KMS-11 (cell line): ENCODE data around the gene BID.
A peak's percentile ranks its signal among the peaks of the same experiment; 100 is the strongest.

Source experiments
- H2AFZ ChIP-seq: fragments of 200-600 bp; sonication (generic); 2 replicates; pipeline ENCODE4 v1.6.1; 2016; ENCODE audit warnings: antibody characterized with exemption, mixed run types, low read depth
- H3K27ac ChIP-seq: fragments of 200-600 bp; sonication (generic); 2 replicates; pipeline ENCODE4 v1.6.1; 2016; ENCODE audit warnings: mild to moderate bottlenecking, mixed run types
- H3K27me3 ChIP-seq: fragments of 200-600 bp; sonication (generic); 2 replicates; pipeline ENCODE4 v1.6.1; 2017; ENCODE audit warnings: mild to moderate bottlenecking, low read depth, mixed run types, moderate library complexity; ENCODE audit not compliant: insufficient read depth
- H3K36me3 ChIP-seq: fragments of 200-600 bp; sonication (generic); 2 replicates; pipeline ENCODE4 v1.6.1; 2017; ENCODE audit warnings: mild to moderate bottlenecking, mixed run types; ENCODE audit not compliant: insufficient read depth
- H3K4me1 ChIP-seq: fragments of 200-600 bp; sonication (generic); 2 replicates; pipeline ENCODE4 v1.6.1; 2016; ENCODE audit warnings: mild to moderate bottlenecking, low read depth, mixed run types; ENCODE audit not compliant: poor library complexity, severe bottlenecking
- H3K4me2 ChIP-seq: fragments of 200-600 bp; sonication (generic); 2 replicates; pipeline ENCODE4 v1.7.0; 2016; ENCODE audit warnings: mild to moderate bottlenecking, mixed run types
- H3K4me3 ChIP-seq: fragments of 200-600 bp; sonication (generic); IDR thresholded peaks from 2 replicates; pipeline ENCODE4 v1.6.1; 2017; ENCODE audit warnings: low read depth, low read length, mixed read lengths; ENCODE audit not compliant: insufficient read depth
- H3K79me2 ChIP-seq: fragments of 200-600 bp; sonication (generic); 2 replicates; pipeline ENCODE4 v1.6.1; 2016; ENCODE audit warnings: low read depth, mixed run types; ENCODE audit not compliant: insufficient read depth
- H3K9ac ChIP-seq: fragments of 200-600 bp; sonication (generic); 2 replicates; pipeline ENCODE4 v1.6.1; 2016; ENCODE audit warnings: mild to moderate bottlenecking, mixed run types
- H4K20me1 ChIP-seq: fragments of 200-600 bp; sonication (generic); 2 replicates; pipeline ENCODE4 v1.6.1; 2016; ENCODE audit warnings: mild to moderate bottlenecking, mixed run types; ENCODE audit not compliant: insufficient read depth
- TF ChIP-seq, protein P1 (sequence below): fragments of 200-600 bp; sonication (generic); conservative IDR thresholded peaks from 2 replicates; pipeline ENCODE4 v1.6.1; 2017; ENCODE audit warnings: low read depth, mild to moderate bottlenecking, antibody characterized with exemption, low read length, moderate library complexity, mixed read lengths

Gene BID

DNA sequence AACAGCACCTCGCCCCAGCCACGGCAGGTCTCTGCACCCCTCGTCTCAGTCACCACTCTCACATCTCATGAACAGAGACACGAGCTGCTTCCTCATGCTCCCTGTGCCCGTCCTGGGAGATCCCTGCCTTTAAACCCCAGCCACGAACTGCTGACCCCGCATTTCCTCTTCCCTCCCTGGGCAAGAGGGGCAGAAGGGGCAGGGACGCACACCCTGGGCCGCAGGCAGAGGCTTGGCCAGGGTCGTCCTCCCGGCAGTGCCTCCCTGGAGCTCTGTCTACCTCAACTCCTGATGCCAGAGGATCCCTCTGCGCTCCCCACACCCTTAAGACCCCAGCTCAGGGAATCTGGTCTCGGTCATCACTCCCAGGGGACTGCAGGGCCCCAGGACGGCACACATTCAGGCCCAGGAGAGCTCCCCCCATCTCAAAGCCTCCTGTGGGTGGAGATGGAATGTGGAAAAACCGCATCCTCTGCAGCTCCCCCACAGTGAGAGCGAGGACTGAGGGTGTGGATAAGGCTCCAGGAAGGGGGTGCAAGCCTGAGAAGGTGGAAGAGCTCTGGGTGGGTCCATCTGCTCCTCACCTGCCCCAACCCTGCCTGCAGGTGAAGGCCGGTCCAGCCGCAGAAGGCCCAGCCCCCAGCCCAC, 1.2 kb downstream of the BID start:
- Histone ChIP-seq H4K20me1 (peaks cover 26% of the 10 kb centered on the region), H2AFZ (no peak overlapping the region), H3K4me1 (peaks cover 48% of the 10 kb centered on the region), H3K36me3 (no peaks in the 10 kb centered on the region), H3K4me3 (no peak overlapping the region), H3K4me2 (peak overlapping the region; percentile 99), H3K27me3 (no peaks in the 10 kb centered on the region), H3K79me2 (peaks cover 67% of the 10 kb centered on the region), H3K9ac (peak overlapping the region; percentile 85), H3K27ac (no peak overlapping the region)
- TF ChIP-seq, protein P1, sequence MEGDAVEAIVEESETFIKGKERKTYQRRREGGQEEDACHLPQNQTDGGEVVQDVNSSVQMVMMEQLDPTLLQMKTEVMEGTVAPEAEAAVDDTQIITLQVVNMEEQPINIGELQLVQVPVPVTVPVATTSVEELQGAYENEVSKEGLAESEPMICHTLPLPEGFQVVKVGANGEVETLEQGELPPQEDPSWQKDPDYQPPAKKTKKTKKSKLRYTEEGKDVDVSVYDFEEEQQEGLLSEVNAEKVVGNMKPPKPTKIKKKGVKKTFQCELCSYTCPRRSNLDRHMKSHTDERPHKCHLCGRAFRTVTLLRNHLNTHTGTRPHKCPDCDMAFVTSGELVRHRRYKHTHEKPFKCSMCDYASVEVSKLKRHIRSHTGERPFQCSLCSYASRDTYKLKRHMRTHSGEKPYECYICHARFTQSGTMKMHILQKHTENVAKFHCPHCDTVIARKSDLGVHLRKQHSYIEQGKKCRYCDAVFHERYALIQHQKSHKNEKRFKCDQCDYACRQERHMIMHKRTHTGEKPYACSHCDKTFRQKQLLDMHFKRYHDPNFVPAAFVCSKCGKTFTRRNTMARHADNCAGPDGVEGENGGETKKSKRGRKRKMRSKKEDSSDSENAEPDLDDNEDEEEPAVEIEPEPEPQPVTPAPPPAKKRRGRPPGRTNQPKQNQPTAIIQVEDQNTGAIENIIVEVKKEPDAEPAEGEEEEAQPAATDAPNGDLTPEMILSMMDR = no peak

DNA sequence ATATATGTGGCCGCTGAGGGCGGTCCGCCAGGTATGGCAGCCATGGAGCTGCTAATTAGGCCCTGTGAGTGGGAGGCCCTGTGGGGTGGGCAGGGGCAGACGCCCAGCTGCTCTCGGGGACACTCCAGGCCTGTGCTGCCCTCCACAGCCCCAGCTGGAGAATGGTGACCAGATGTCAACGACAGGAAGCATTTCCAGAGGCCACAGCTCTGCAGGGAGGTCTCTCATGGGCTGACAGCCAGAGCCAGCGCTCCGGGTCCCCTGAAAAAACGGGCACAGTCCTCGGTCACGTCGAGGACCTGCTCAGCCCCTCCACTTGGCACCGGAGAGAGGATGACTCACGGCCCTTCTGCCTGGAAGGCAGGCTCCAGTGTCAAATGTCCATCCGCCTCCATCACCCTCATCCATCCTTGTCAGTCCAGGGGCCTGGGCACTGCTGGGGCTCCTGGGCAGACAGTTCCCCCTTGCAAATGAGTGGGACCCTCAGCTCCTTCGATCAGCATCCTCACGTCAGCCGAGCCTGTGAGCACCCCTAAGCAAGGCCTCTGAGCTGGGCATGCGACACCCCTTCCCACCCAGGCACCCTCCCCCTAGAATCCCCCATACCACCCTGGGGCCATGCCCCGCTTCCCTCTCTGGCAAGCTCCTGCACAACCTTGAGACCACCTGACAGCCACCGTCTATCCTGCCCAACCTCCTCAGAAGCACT, 1.9 kb downstream of the BID start:
- Histone ChIP-seq H2AFZ (no peak overlapping the region), H3K4me1 (peaks cover 53% of the 10 kb centered on the region), H3K36me3 (no peaks in the 10 kb centered on the region), H3K27me3 (no peaks in the 10 kb centered on the region), H4K20me1 (peaks cover 32% of the 10 kb centered on the region), H3K79me2 (peaks cover 68% of the 10 kb centered on the region), H3K9ac (no peak overlapping the region), H3K4me3 (no peak overlapping the region), H3K4me2 (peak overlapping the region; percentile 99; the same call in 1 of the 2 replicates), H3K27ac (no peak overlapping the region)
- TF ChIP-seq, protein P1 = no peak

DNA sequence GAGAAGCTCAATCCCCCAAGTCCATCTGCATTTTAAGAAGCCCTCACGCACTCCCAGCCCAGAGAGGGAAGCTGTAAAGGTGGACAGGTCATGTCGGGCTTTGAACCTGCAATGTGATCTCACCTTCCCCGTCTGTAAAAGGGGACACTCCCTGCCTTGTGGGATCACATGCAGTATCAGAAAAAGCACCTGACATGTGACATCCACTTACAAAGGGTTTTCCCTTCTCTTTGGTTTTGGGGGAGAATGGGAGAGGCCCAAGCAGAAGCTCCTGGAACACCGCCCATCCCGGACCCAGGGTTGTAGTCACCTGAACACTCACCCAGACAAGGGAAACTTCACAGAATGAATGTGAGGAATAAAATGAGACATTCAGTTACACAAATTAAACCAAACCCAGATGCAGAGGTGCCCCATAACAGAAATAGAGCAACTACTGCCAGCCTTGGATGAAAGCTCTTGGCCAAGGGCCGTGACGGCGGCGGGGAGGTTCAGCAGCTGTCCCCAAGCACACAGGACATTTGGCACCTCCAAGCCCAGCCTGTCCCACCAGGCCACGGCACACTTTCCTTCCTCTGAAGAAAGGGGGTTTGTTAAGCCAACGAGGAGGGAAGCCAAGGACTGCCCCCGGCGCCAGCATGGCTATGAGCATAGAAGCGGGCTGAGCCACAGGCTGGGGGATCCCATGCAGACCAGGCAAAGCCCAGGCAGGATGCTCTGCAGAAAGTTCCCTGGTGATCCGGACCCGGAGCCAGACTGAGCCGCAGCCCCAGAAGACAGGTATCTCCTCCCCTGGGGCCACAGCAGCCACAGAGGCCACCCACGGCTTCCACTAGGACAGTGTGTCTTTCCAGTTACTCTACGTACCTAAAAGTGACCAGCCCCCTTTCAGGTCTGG, 3.8 kb downstream of the BID start:
- H3K27ac ChIP-seq = no peak overlapping the region
- no peaks in the 10 kb centered on the region for H3K27me3 ChIP-seq
- peaks cover 41% of the 10 kb centered on the region for H4K20me1 ChIP-seq
- no peak overlapping the region for H2AFZ ChIP-seq
- H3K79me2 ChIP-seq = peaks cover 79% of the 10 kb centered on the region
- TF ChIP-seq, protein P1 = no peak
- H3K4me2 ChIP-seq = no peak overlapping the region
- H3K36me3 ChIP-seq = no peaks in the 10 kb centered on the region
- H3K4me3 ChIP-seq = no peak overlapping the region
- no peak overlapping the region for H3K9ac ChIP-seq
- peaks cover 47% of the 10 kb centered on the region for H3K4me1 ChIP-seq

DNA sequence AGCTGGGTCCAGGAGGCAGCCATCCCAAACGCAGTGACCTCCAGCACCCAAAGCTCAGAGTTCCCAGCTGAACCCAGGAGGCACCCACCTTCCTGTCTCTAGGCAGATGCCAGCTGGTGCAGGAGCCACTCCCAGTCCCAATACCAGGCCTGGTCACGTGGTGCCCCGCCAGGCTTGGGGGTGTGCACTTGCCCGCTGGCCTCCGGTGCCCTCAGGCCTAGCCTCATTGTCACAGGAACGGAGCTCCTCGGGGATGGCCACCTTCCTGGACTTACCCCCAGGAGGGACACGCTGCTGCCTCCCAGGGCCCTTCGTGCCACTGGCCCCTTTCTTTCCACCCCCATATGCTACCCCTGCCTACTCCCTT, 4.6 kb downstream of the BID start:
- no peaks in the 10 kb centered on the region for H3K36me3 ChIP-seq
- H2AFZ ChIP-seq = no peak overlapping the region
- peaks cover 86% of the 10 kb centered on the region for H3K79me2 ChIP-seq
- peaks cover 49% of the 10 kb centered on the region for H4K20me1 ChIP-seq
- H3K9ac ChIP-seq = no peak overlapping the region
- H3K4me1 ChIP-seq = peaks cover 49% of the 10 kb centered on the region
- no peak overlapping the region for H3K4me3 ChIP-seq
- no peak overlapping the region for H3K4me2 ChIP-seq
- TF ChIP-seq, protein P1 = no peak
- no peak overlapping the region for H3K27ac ChIP-seq
- no peaks in the 10 kb centered on the region for H3K27me3 ChIP-seq
